Type B pancreatic cell (in vitro differentiated cells): Measurements from ENCODE around the gene ZNF491. TPM values are rescaled to one million over a fixed set of nuclear protein-coding genes. Genes with fewer than 3 reads are reported as not detected.
"Not testable (repeated sequence)": the region's sequence is repeated elsewhere in the genome, so short reads cannot be mapped to it uniquely, and the experiment has no call there.

Source experiments
- DNase-seq: peaks from one replicate; pipeline ENCODE4 v3.0.0; 2021; ENCODE audit warnings: mixed read lengths; ENCODE audit not compliant: unreplicated experiment; ENCODE audit errors: extremely low spot score
- H3K27ac Mint-ChIP-seq: 2 replicates; pipeline ENCODE4 v1.8.0; 2021; ENCODE audit warnings: mild to moderate bottlenecking, mixed read lengths
- H3K27me3 Mint-ChIP-seq: 2 replicates; pipeline ENCODE4 v1.8.0; 2021; ENCODE audit warnings: mixed read lengths
- H3K36me3 Mint-ChIP-seq: 2 replicates; pipeline ENCODE4 v1.8.0; 2021; ENCODE audit warnings: mixed read lengths
- H3K4me1 Mint-ChIP-seq: one replicate; pipeline ENCODE4 v1.8.0; 2021; ENCODE audit warnings: mixed read lengths; ENCODE audit not compliant: unreplicated experiment
- H3K4me3 Mint-ChIP-seq: 2 replicates; pipeline ENCODE4 v1.8.0; 2021; ENCODE audit warnings: mild to moderate bottlenecking, mixed read lengths
- H3K9me3 Mint-ChIP-seq: 2 replicates; pipeline ENCODE4 v1.8.0; 2021; ENCODE audit warnings: mixed read lengths
- total RNA-seq: library from RNA; stranded (reverse); gene quantifications from 2 replicates; pipeline ENCODE4 v1.2.1, GENCODE V29; 2021; ENCODE audit warnings: low replicate concordance
- TF ChIP-seq, protein P1 (sequence below): fragments of 200-600 bp; sonication (generic); conservative IDR thresholded peaks from 2 replicates; pipeline ENCODE4 v1.5.0; 2021; ENCODE audit warnings: antibody characterized with exemption, mild to moderate bottlenecking

The ZNF491 gene
- total RNA-seq, 1 donor from 2014 or later = 8.8 TPM

- Mint-ChIP-seq H3K27ac (no peak overlapping the region), H3K27me3 (no peaks in the 10 kb centered on the region), H3K4me1 (no peaks in the 10 kb centered on the region), H3K36me3 (peaks cover 50% of the 10 kb centered on the region), H3K4me3 (no peak overlapping the region), H3K9me3 (peaks cover 25% of the 10 kb centered on the region)
- TF ChIP-seq, protein P1, sequence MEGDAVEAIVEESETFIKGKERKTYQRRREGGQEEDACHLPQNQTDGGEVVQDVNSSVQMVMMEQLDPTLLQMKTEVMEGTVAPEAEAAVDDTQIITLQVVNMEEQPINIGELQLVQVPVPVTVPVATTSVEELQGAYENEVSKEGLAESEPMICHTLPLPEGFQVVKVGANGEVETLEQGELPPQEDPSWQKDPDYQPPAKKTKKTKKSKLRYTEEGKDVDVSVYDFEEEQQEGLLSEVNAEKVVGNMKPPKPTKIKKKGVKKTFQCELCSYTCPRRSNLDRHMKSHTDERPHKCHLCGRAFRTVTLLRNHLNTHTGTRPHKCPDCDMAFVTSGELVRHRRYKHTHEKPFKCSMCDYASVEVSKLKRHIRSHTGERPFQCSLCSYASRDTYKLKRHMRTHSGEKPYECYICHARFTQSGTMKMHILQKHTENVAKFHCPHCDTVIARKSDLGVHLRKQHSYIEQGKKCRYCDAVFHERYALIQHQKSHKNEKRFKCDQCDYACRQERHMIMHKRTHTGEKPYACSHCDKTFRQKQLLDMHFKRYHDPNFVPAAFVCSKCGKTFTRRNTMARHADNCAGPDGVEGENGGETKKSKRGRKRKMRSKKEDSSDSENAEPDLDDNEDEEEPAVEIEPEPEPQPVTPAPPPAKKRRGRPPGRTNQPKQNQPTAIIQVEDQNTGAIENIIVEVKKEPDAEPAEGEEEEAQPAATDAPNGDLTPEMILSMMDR = no peak
- DNase-seq = no peak
Measured at GRCh38 chr19:11807099-11807380, 8.7 kb downstream of the ZNF491 start.

DNA sequence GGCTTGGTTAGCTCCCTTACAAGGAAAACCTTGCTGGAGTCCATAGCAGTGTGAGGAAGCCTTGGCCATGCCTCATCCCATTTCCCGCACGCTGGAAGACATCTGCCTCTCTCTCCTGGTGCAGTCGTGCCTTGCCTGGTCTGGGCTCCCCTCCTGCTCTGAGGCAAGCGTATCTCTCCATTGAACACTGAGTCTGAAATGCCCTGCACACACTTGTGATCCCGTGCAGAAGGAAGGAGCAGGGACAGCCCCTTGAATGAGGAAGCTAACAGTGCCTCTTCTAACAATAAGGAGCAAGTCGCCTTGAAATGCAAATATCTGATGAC is 15.3 kb downstream of the ZNF491 start:
- Mint-ChIP-seq H3K9me3 (peaks cover 5% of the 10 kb centered on the region), H3K4me3 (peak overlapping the region; percentile 93), H3K27me3 (no peaks in the 10 kb centered on the region), H3K36me3 (peaks cover 37% of the 10 kb centered on the region), H3K27ac (peak overlapping the region; percentile 87), H3K4me1 (peaks cover 7% of the 10 kb centered on the region)
- TF ChIP-seq, protein P1 = no peak
- DNase-seq = no peak

DNA sequence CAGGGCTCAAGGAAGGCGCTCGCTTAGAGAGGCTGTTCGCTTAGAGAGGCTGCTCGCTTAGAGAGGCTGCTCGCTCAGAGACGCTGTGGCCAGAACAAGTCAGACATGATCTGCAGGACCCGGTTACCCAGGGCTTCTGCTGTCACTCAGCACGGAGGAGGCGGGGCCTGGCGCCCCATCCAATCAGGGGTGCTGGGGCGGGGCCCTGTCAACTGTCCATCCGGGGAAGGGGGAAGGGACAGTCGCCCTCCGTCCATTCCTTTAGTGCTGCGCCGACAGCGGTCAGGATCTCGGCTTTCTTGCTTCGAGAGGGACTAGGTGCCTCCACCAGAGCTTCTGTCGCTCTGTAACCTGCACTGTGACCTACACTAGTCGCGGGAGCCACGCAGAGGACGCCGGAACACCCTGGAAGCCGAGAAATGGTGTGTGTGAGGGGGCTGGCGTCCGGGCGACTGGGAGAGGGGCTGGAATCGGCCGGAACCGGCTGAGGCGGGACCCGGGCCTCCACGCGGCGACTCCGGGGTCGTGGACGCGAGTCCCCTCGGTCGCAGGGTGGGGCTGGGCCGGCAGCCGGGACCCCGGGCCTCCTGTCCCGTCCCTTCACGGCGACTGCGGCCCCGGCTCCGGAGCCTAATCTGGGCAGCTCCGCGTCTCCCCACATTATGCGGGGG is 15.8 kb downstream of the ZNF491 start, which contains the start of gene ZNF440:
ZNF440 (plus strand) TSS at position 245 of the 671 bp plus-strand sequence; CDS start at position 420, 175 bp downstream.
- TF ChIP-seq, protein P1 = no peak
- Mint-ChIP-seq H3K9me3 (peaks cover 5% of the 10 kb centered on the region), H3K36me3 (peaks cover 35% of the 10 kb centered on the region), H3K27ac (peak within 1 kb of the TSS; percentile 87), H3K4me3 (peak within 1 kb of the TSS; percentile 93), H3K4me1 (peaks cover 7% of the 10 kb centered on the region), H3K27me3 (no peaks in the 10 kb centered on the region)
- peak; percentile 96 for DNase-seq

GRCh38 chr19:11814700-11815035 is 16.3 kb downstream of the ZNF491 start:
- H3K4me1 Mint-ChIP-seq = peaks cover 7% of the 10 kb centered on the region
- H3K27ac Mint-ChIP-seq = peak overlapping the region; percentile 85
- H3K27me3 Mint-ChIP-seq = no peaks in the 10 kb centered on the region
- no peak for DNase-seq
- peaks cover 35% of the 10 kb centered on the region for H3K36me3 Mint-ChIP-seq
- TF ChIP-seq, protein P1 = no peak
- peak overlapping the region; percentile 93 for H3K4me3 Mint-ChIP-seq
- H3K9me3 Mint-ChIP-seq = peaks cover 5% of the 10 kb centered on the region

- no peak overlapping the region for H3K27ac Mint-ChIP-seq
- no peaks in the 10 kb centered on the region for H3K4me1 Mint-ChIP-seq
- H3K4me3 Mint-ChIP-seq = no peak overlapping the region
- peaks cover 46% of the 10 kb centered on the region for H3K36me3 Mint-ChIP-seq
- no peaks in the 10 kb centered on the region for H3K27me3 Mint-ChIP-seq
- DNase-seq = no peak
- TF ChIP-seq, protein P1 = no peak
- peaks cover 23% of the 10 kb centered on the region for H3K9me3 Mint-ChIP-seq
Measured at GRCh38 chr19:11821474-11822109, 23.3 kb downstream of the ZNF491 start.

DNA sequence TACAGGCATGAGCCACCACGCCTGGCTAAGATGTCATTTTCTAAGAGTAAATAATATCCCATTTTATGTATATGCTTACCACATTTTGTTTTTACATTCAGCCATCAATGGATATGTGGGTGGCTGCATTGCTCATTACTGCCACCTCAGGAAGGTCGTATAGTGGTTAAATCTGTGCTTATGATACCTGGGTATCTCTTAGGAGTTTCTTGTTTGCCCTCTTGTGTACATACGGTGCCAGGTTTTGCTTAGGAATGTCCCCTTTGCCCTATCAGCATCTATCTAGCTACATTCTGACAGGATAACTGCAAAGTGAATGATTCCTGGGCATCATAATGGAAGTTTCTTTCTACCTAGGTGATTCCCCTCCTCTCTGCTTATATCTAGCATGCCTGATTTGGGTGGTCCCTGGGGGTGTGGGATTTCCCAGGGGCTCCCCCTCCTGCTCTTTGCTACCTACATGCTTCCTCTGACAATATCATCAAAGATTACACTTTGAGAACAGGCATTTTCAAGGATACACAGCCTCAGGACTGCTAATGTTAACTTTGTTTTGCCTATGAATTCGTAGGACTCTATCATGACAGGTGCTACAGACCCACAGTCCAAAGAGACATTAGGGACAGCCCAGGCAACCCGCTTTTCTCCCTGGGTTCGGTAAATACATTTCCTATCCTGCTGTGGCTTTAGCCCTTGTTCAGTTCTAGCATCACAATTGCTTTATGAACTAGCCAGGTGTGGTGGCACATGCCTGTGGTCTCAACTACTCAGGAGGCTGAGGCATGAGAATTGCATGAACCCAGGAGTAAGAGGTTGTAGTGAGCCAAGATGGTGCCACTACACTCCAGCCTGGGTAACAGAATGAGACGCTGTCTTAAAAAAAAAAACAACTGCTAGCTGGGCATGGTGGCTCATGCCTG is 30.9 kb downstream of the ZNF491 start:
- Mint-ChIP-seq H3K9me3 (peaks cover 37% of the 10 kb centered on the region), H3K36me3 (peaks cover 75% of the 10 kb centered on the region)
- not testable (repeated sequence) for H3K27me3 Mint-ChIP-seq, H3K27ac Mint-ChIP-seq, DNase-seq, H3K4me1 Mint-ChIP-seq, H3K4me3 Mint-ChIP-seq
